HG03108 (cell line): Measurements from ENCODE around the gene MRPL54.
A peak's percentile ranks its signal among the peaks of the same experiment; 100 is the strongest.
"Not testable (repeated sequence)": the region's sequence is repeated elsewhere in the genome, so short reads cannot be mapped to it uniquely, and the experiment has no call there.

Source experiments
- ATAC-seq: cut with Tn5 transposase; IDR thresholded peaks from one replicate; pipeline ENCODE4 v1.9.1; 2021; ENCODE audit warnings: moderate library complexity; ENCODE audit not compliant: unreplicated experiment

The MRPL54 gene

GRCh38 chr19:3738477-3739220 is 23.8 kb upstream of the MRPL54 start:
- ATAC-seq: no peak

- ATAC-seq: no peak
Observed at GRCh38 chr19:3740431-3740830, 22.1 kb upstream of the MRPL54 start.

GRCh38 chr19:3743486-3743885 is 19.0 kb upstream of the MRPL54 start:
- ATAC-seq: no peak

- no peak for ATAC-seq
Observed at GRCh38 chr19:3745363-3746045, 17.0 kb upstream of the MRPL54 start.

GRCh38 chr19:3746371-3747056 is 16.0 kb upstream of the MRPL54 start:
- ATAC-seq: no peak

- no peak for ATAC-seq
Observed at GRCh38 chr19:3748965-3749364, 13.5 kb upstream of the MRPL54 start.

- ATAC-seq: no peak
Observed at GRCh38 chr19:3750211-3750610, 12.3 kb upstream of the MRPL54 start.

GRCh38 chr19:3751236-3751635 is 11.2 kb upstream of the MRPL54 start:
- ATAC-seq: no peak

- no peak for ATAC-seq
Observed at GRCh38 chr19:3752492-3752891, 10.0 kb upstream of the MRPL54 start.

- ATAC-seq: no peak
Observed at GRCh38 chr19:3753631-3754410, 8.7 kb upstream of the MRPL54 start.

GRCh38 chr19:3757705-3758104 is 4.8 kb upstream of the MRPL54 start:
- ATAC-seq: not testable (repeated sequence)

GRCh38 chr19:3758297-3758696 is 4.2 kb upstream of the MRPL54 start:
- not testable (repeated sequence) for ATAC-seq

- ATAC-seq: no peak
Observed at GRCh38 chr19:3759482-3760254, 2.8 kb upstream of the MRPL54 start.

GRCh38 chr19:3760871-3761361 is 1.6 kb upstream of the MRPL54 start:
- ATAC-seq: no peak

GRCh38 chr19:3761382-3762129 is 926 bp upstream of the MRPL54 start, which contains the start of gene APBA3:
APBA3 (minus strand) TSS chr19:3761692; CDS start chr19:3760264, 1,428 bp downstream.
- peak; percentile 49 for ATAC-seq

GRCh38 chr19:3762130-3762473 is 380 bp upstream of the MRPL54 start:
- ATAC-seq: no peak

- no peak for ATAC-seq
Observed at GRCh38 chr19:3765121-3765520, 2.6 kb downstream of the MRPL54 start.

- not testable (repeated sequence) for ATAC-seq
Observed at GRCh38 chr19:3765757-3766156, 3.3 kb downstream of the MRPL54 start.

GRCh38 chr19:3766520-3766919 is 4.0 kb downstream of the MRPL54 start:
- ATAC-seq: no peak
